Measurements from ENCODE around the gene LIN28A.

Gene LIN28A

DNA sequence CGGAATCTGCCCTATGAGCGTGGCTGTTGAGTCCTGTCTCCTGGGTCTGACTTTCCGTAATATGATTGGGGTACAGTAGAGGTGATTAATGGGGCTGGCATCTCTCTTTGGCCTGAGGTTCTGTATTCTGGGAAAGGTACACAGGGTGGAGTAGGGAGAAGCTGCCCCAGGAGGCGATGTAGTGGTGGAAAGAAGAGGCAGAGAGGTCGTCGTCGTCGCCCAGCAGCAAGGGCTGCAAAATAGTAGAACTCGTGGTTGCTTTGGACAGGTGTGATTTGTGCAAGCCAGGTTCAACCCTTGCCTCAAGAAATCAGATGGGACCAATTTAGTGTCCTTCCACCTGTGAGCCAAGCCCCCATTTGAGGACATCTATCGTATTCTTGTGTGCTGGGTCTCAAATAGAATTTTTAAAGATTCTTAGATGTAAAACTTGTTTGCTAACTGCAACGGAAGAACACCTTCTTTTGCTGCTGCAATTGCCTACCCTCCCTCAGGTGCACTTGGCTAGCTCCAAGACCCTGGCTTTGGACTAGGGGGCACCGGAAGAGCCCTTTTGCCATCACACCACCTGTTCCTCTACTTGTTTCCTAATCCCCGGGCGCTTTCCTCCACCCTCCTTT, 60.4 kb downstream of the LIN28A start:
- H3K4me1 ChIP-seq (ENCODE audit: insufficient read depth, low read length): peaks cover 28% of the 10 kb centered on the region
- no peaks in the 10 kb centered on the region for H3K27me3 ChIP-seq (ENCODE audit: insufficient read depth, low read length)
- H3K36me3 ChIP-seq (ENCODE audit: insufficient read depth, low read length): peaks cover 55% of the 10 kb centered on the region
- H3K9me3 ChIP-seq (ENCODE audit: low read length): no peaks in the 10 kb centered on the region
- no peak overlapping the region for H2AFZ ChIP-seq (ENCODE audit: low read depth, low read length)
- H3K4me3 ChIP-seq (ENCODE audit: low read length): peak overlapping the region; percentile 73

DNA sequence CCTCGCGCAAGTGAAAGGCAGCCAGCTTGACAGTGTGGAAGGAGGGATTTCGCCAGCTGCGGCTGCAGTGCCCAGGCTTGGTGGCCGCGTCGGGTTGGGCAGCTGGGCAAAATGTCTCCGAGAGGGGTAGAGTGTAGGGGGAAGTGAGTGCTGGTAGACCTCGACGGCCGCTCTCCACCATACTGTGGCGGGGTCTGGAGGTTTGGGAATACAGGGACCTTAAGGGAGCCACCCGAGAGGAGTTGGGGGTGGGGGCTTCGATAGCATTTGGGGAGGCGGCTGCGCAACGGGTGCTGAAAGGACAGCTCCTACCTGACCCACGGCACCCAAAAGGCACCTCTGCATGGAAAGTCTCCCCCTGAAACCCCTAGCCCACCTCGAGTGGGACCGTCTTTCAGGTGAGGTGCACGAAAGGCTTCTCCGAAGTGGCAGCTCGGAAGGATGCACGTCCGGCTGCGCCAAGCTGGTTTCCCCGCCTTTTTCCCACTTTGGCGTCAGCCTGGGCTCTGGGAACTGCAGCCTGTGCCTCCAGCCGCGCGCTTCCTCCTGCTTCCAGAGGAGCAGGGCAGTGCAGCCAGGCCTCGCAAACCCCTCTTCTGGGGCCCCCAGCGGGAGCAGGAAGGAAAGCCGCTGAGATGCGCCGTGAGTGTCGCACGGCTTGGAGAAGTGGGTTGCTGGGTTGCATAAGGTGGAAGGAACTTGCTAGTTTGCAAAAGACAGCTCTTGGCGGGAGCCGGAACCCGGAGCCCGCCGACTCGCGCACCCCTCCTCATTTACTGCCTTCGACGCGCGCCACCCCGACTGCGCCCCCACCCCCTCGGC, 61.1 kb downstream of the LIN28A start:
- Histone ChIP-seq H3K27me3 (ENCODE audit: insufficient read depth, low read length) (no peaks in the 10 kb centered on the region), H3K4me3 (ENCODE audit: low read length) (peak overlapping the region; percentile 73), H3K9me3 (ENCODE audit: low read length) (no peaks in the 10 kb centered on the region), H3K4me1 (ENCODE audit: insufficient read depth, low read length) (peaks cover 28% of the 10 kb centered on the region), H2AFZ (ENCODE audit: low read depth, low read length) (peak overlapping the region; percentile 12), H3K36me3 (ENCODE audit: insufficient read depth, low read length) (peaks cover 55% of the 10 kb centered on the region)

DNA sequence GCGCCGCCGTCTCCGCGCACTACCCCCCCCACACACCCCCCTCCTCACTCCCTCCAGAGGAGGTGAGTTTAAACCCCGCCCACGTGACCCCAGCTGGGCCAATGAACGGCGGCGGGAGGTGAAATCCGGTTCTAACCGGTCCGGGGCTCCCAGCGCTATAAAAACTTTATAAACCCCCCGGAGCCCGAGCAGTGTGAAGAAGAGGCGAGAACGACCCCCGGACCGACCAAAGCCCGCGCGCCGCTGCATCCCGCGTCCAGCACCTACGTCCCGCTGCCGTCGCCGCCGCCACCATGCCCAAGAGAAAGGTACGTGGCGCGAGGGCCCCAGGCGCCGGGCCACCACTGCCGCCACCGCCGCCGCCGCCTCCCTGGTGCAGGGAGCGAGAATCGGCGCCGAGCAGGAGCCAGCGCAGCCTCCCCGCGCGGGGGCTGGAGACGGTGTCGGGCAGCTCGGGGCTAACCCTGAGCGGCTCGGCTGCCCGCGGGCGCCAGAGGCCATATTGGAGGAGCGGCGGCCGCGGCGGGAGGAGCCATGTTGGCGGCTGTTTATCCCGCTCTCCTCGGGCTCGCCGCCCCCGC, 61.8 kb downstream of the LIN28A start, which contains the start of gene HMGN2:
Gene HMGN2, plus strand, starts transcription at position 121 of the 581 bp plus-strand sequence. Its CDS starts 173 bp downstream, at position 294.
- Histone ChIP-seq H3K4me1 (ENCODE audit: insufficient read depth, low read length) (peaks cover 28% of the 10 kb centered on the region), H3K36me3 (ENCODE audit: insufficient read depth, low read length) (peaks cover 55% of the 10 kb centered on the region), H3K27me3 (ENCODE audit: insufficient read depth, low read length) (no peaks in the 10 kb centered on the region), H2AFZ (ENCODE audit: low read depth, low read length) (peak within 1 kb of the TSS; percentile 12), H3K4me3 (ENCODE audit: low read length) (peak within 1 kb of the TSS; percentile 73), H3K9me3 (ENCODE audit: low read length) (no peaks in the 10 kb centered on the region)

DNA sequence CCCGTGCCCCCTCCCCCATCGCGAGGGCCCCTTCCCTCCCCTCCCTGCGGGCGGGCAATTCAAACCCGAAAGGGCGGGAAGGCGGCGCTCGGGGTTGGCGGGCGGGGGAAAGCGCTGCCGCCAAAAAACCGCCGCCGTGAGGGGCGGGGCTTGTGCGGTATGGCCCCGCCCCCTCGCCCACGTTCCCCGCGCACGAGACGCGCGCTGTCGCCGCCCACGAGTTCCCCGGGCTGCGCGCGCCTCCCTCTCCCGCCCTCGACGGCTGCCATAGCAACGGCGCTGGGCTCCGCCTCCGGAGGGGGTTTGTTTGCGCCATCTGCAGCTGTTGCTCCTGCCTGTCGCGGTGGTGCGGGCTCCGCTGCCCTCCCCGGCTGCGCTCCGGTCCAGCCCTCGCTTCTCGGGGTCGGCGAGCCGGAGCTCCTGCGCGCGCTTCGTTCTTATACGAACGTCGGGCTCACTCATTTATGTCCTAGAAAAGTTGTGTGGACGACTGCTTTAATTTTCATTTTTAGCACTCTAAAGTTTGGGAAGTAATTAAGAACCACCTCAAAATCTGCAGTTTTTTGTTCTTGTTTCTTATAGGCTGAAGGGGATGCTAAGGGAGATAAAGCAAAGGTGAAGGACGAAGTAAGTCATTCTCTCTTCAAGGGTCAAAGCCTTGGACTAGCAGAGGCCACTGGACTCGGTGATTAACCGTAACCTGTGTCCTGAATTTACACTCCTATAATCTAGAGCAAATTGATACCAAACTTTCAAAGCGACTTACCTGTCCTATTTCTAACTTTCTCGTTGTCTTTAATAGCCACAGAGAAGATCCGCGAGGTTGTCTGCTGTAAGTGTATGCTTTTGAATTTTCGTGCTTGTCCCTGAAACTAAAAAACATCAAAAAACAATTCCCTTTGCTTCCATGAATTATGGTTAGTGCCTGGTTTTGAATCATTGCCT, 62.6 kb downstream of the LIN28A start:
- Histone ChIP-seq H3K36me3 (ENCODE audit: insufficient read depth, low read length) (peaks cover 52% of the 10 kb centered on the region), H2AFZ (ENCODE audit: low read depth, low read length) (no peak overlapping the region), H3K4me1 (ENCODE audit: insufficient read depth, low read length) (peaks cover 28% of the 10 kb centered on the region), H3K4me3 (ENCODE audit: low read length) (peak overlapping the region; percentile 73), H3K27me3 (ENCODE audit: insufficient read depth, low read length) (no peaks in the 10 kb centered on the region), H3K9me3 (ENCODE audit: low read length) (no peaks in the 10 kb centered on the region)

DNA sequence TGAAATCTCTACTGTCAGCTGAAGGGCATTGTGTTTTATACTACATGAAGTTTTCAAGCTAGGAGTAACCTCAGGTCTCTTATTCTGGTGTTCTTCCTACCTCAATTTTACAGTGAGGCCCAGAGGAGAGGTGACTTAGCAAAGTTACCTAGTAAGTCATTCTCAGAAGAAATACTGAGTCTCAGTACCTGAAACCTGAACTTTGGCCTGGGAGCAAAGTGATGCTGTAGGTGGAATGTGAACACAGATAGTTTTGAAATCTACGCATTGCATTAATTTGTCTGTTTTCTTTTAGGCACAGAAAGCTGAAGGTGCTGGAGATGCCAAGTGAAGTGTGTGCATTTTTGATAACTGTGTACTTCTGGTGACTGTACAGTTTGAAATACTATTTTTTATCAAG, 64.2 kb downstream of the LIN28A start:
- Histone ChIP-seq H2AFZ (ENCODE audit: low read depth, low read length) (no peak overlapping the region), H3K4me1 (ENCODE audit: insufficient read depth, low read length) (peaks cover 28% of the 10 kb centered on the region), H3K36me3 (ENCODE audit: insufficient read depth, low read length) (peaks cover 52% of the 10 kb centered on the region)

DNA sequence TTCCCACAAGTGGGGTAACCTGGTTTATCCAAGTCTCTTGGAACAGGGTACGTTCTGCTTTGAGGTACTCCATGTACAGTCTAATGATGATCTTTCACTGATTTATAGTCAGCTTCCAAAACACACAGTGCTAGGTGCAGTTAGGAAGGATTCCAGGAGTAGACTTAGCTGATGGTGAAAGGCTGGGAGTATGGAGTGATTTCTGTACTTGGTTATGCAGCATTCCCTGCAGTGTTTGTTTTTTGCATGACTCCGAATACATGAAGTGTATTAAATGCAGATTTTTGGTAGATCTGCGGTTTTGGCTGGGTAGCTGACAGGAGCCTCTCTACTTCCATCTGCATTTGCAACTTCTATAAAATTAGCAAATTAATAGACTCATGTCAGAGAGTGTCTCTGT, 65.4 kb downstream of the LIN28A start:
- Histone ChIP-seq H2AFZ (ENCODE audit: low read depth, low read length) (no peak overlapping the region), H3K36me3 (ENCODE audit: insufficient read depth, low read length) (peaks cover 52% of the 10 kb centered on the region), H3K27me3 (ENCODE audit: insufficient read depth, low read length) (no peaks in the 10 kb centered on the region), H3K4me3 (ENCODE audit: low read length) (no peak overlapping the region), H3K4me1 (ENCODE audit: insufficient read depth, low read length) (peaks cover 23% of the 10 kb centered on the region), H3K9me3 (ENCODE audit: low read length) (no peaks in the 10 kb centered on the region)

More for the DNA sequence above, 64.2 kb downstream of the LIN28A start:
- Histone ChIP-seq H3K27me3 (ENCODE audit: insufficient read depth, low read length) (no peaks in the 10 kb centered on the region), H3K4me3 (ENCODE audit: low read length) (peak overlapping the region; percentile 73), H3K9me3 (ENCODE audit: low read length) (no peaks in the 10 kb centered on the region)

DNA sequence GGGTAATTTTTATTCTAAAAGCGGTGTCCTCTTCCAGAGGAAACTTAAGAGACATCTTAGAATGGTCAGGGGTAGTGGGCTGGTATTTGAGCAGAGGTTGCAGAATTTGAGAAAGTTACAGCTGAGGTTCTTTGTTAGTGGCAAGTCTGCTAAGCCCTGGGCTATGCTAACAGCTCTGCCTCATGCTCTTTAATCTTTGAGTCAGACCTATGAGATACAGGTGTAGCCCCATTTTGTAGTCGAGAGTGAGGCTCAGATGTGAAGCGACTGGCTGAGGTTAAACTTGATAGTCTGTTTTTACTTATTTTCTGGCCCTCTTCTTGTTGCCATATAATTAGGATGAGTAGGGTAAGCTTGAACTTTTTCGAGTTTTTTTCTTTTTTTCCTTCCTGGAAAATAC, 66.3 kb downstream of the LIN28A start:
- Histone ChIP-seq H3K27me3 (ENCODE audit: insufficient read depth, low read length) (no peaks in the 10 kb centered on the region), H3K4me1 (ENCODE audit: insufficient read depth, low read length) (peaks cover 16% of the 10 kb centered on the region), H3K36me3 (ENCODE audit: insufficient read depth, low read length) (peaks cover 52% of the 10 kb centered on the region)

DNA sequence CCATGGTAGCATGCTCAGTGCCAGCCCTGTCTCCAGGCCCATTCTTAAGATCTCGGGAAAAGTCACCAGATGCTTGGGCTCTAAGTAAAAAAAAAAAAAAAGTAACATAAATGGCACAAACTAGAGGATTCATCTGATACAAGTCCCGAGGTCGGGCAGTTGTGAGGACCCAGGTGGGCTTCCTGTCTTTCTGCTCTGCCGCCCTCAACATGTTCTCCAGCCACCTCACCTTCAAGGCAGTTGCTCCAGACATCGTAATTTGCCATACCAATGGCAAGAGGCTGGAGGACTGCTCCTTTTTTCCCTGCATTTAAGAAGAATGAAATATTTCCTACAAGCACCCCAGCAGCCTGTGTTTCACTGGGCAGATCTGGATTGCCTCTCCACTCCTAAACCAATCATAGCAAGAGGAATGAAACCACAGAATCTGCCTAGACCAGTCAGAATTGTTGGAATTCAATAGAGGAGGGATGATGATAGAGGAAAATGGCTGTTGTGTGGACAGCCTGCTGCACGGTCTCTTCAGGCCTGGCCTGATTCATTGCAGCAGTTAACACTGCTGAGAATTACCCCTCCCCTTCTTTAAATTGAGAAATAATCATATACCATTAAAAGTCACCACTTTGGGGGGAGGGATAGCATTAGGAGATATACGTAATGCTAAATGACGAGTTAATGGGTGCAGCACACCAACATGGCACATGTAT, 67.0 kb downstream of the LIN28A start:
- no peak overlapping the region for H3K4me3 ChIP-seq (ENCODE audit: low read length)
- peaks cover 16% of the 10 kb centered on the region for H3K4me1 ChIP-seq (ENCODE audit: insufficient read depth, low read length)
- H3K27me3 ChIP-seq (ENCODE audit: insufficient read depth, low read length): no peaks in the 10 kb centered on the region
- H3K36me3 ChIP-seq (ENCODE audit: insufficient read depth, low read length): peaks cover 52% of the 10 kb centered on the region
- no peaks in the 10 kb centered on the region for H3K9me3 ChIP-seq (ENCODE audit: low read length)
- no peak overlapping the region for H2AFZ ChIP-seq (ENCODE audit: low read depth, low read length)

More for the DNA sequence above, 66.3 kb downstream of the LIN28A start:
- Histone ChIP-seq H2AFZ (ENCODE audit: low read depth, low read length) (no peak overlapping the region), H3K4me3 (ENCODE audit: low read length) (no peak overlapping the region), H3K9me3 (ENCODE audit: low read length) (no peaks in the 10 kb centered on the region)

DNA sequence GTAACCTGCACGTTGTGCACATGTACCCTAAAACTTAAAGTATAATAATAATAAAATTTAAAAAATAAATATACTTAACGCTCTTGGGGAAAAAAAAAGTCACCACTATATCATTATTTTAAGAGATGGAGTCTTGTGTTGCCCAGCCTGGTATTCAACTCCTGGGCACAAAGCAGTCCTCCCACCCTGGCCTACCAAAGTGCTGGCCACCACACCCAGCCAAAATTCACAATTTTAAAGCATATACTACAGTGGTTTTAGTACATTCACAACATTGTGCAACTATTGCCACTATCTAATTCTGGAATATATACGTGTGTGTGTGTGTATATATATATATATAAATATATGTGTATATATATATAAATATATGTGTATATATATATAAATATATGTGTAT, 67.5 kb downstream of the LIN28A start:
- Histone ChIP-seq H3K9me3 (ENCODE audit: low read length) (no peaks in the 10 kb centered on the region), H3K4me3 (ENCODE audit: low read length) (no peak overlapping the region), H3K4me1 (ENCODE audit: insufficient read depth, low read length) (peaks cover 16% of the 10 kb centered on the region), H2AFZ (ENCODE audit: low read depth, low read length) (no peak overlapping the region), H3K27me3 (ENCODE audit: insufficient read depth, low read length) (no peaks in the 10 kb centered on the region), H3K36me3 (ENCODE audit: insufficient read depth, low read length) (peaks cover 51% of the 10 kb centered on the region)

DNA sequence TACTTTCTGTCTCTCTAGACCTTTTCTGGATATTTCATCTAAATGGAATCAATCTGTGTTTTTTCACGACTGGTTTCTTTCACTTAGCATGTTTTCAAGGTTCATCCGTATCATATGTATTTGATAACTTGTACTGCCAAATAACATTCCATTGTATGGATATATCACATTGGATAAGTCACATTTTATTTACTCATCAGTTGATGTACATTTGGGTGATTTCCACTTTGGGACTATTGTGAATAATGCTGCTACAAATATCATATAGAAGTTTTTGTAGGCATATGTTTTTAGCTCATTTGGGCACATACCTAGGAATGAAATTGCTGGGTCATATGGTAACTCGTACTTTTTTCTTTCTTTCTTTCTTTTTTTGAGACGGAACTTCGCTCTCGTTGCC, 68.4 kb downstream of the LIN28A start:
- H3K9me3 ChIP-seq (ENCODE audit: low read length): no peaks in the 10 kb centered on the region
- H3K4me3 ChIP-seq (ENCODE audit: low read length): no peak overlapping the region
- peaks cover 42% of the 10 kb centered on the region for H3K36me3 ChIP-seq (ENCODE audit: insufficient read depth, low read length)
- no peak overlapping the region for H2AFZ ChIP-seq (ENCODE audit: low read depth, low read length)
- H3K4me1 ChIP-seq (ENCODE audit: insufficient read depth, low read length): peaks cover 9% of the 10 kb centered on the region
- H3K27me3 ChIP-seq (ENCODE audit: insufficient read depth, low read length): no peaks in the 10 kb centered on the region
